Spinal cord (tissue), 10 donors: ENCODE data around the gene CACNA2D1. TPM values are rescaled to one million over a fixed set of nuclear protein-coding genes. Genes with fewer than 3 reads are reported as not detected.

Experiments
- DNase-seq, 6 donors: peaks; one replicate each; pipeline versions ENCODE4 v3.0.0 to v3.0.0-alpha.2; 2013 to 2015; ENCODE audit warnings: low spot score in 6 of 6, low read depth in 4 of 6
- H3K27ac ChIP-seq: one replicate; pipeline ENCODE4 v1.5.1; 2013; ENCODE audit warnings: low read depth, low read length, control low read depth
- H3K27me3 ChIP-seq: one replicate; pipeline ENCODE4 v1.6.1; 2013; ENCODE audit warnings: low read length; ENCODE audit not compliant: control insufficient read depth, insufficient read depth
- H3K36me3 ChIP-seq: one replicate; pipeline ENCODE4 v1.6.1; 2013; ENCODE audit warnings: low read length; ENCODE audit not compliant: control insufficient read depth, insufficient read depth
- H3K4me1 ChIP-seq: one replicate; pipeline ENCODE4 v1.6.1; 2013; ENCODE audit warnings: low read length; ENCODE audit not compliant: control insufficient read depth, insufficient read depth
- H3K4me3 ChIP-seq: one replicate; pipeline ENCODE4 v1.5.1; 2013; ENCODE audit warnings: low read depth, low read length, control low read depth
- H3K9me3 ChIP-seq: one replicate; pipeline ENCODE4 v1.6.1; 2013; ENCODE audit warnings: low read length; ENCODE audit not compliant: control insufficient read depth, insufficient read depth
- WGBS: methylation state at CpG from one replicate; pipeline ENCODE4 v1.1.5; 2013; ENCODE audit warnings: missing lambda C conversion rate; ENCODE audit not compliant: insufficient coverage; 5-methylcytosine and 5-hydroxymethylcytosine counted together
- polyA plus RNA-seq, 2 donors: library from polyadenylated mRNA; unstranded; fragments of 120-200 nt; gene quantifications; one replicate each; pipeline ENCODE4 v1.2.1, GENCODE V29; 2013; ENCODE audit not compliant: insufficient read length in 2 of 2
- total RNA-seq, 2 donors: library from RNA; depleted of rRNA in 1 of 2; stranded (reverse); fragments of 120-200 nt in 1 of 2; fragments of >200 nt in 1 of 2; gene quantifications; one replicate each; pipeline versions ENCODE4 v1.2.3 to v1.2.4, GENCODE V29; 2013 to 2014
- donor health status: healthy.

The CACNA2D1 gene
- total and polyA plus RNA-seq, 4 donors: 28.1 to 108 (median 42.0) TPM

- H3K4me1 ChIP-seq: no peaks in the 10 kb centered on the region
- H3K4me3 ChIP-seq: no peak overlapping the region
- 0% methylated on average over 1 of the region's 2 CpGs for WGBS
- H3K27me3 ChIP-seq: no peaks in the 10 kb centered on the region
- H3K27ac ChIP-seq: no peak overlapping the region
- no peaks in the 10 kb centered on the region for H3K9me3 ChIP-seq
- no peaks in the 10 kb centered on the region for H3K36me3 ChIP-seq
- DNase-seq: no peak
These were observed 82.8 kb downstream of the CACNA2D1 start for GRCh38 chr7:82360591-82361368.

GRCh38 chr7:82359426-82359825 lies 84.2 kb downstream of the CACNA2D1 start:
- Histone ChIP-seq H3K36me3 (no peaks in the 10 kb centered on the region), H3K4me3 (no peak overlapping the region)
- 82% methylated on average over 3 of the region's 3 CpGs for WGBS

DNA sequence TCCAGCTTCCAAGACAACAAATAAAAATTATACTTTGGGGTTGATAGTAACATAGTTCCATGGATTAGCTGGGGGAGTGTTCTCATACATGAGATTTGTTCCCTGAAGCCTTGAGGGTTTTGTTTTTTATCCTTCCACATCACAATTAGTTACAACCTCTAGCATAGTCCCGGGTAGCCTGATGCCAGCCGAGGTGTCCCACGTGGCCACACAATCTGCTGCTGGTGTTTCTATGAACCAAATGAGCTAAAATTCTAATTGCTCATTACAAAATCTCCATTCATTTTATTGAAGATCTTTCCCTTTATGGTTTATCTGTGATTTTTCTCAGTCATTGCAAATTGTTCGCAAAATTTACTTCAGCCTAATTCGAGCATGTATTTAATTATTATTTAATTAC lies 84.7 kb downstream of the CACNA2D1 start:
- Histone ChIP-seq H3K27me3 (no peaks in the 10 kb centered on the region), H3K4me3 (no peak overlapping the region), H3K36me3 (no peaks in the 10 kb centered on the region), H3K27ac (no peak overlapping the region), H3K9me3 (no peaks in the 10 kb centered on the region), H3K4me1 (no peaks in the 10 kb centered on the region)
- peak in 1 of 6 donors; percentile 43 for DNase-seq
- WGBS: no CpG with 5 or more reads among the region's 5 CpGs

More at GRCh38 chr7:82359426-82359825, 84.2 kb downstream of the CACNA2D1 start:
- no peak for DNase-seq
- Histone ChIP-seq H3K27ac (no peak overlapping the region), H3K27me3 (no peaks in the 10 kb centered on the region), H3K4me1 (no peaks in the 10 kb centered on the region), H3K9me3 (no peaks in the 10 kb centered on the region)

GRCh38 chr7:82358009-82358578 lies 85.5 kb downstream of the CACNA2D1 start:
- DNase-seq: no peak
- Histone ChIP-seq H3K4me3 (no peak overlapping the region), H3K27me3 (no peaks in the 10 kb centered on the region), H3K27ac (no peak overlapping the region), H3K9me3 (no peaks in the 10 kb centered on the region), H3K4me1 (no peaks in the 10 kb centered on the region), H3K36me3 (no peaks in the 10 kb centered on the region)
- no CpG with 5 or more reads among the region's 2 CpGs for WGBS

DNA sequence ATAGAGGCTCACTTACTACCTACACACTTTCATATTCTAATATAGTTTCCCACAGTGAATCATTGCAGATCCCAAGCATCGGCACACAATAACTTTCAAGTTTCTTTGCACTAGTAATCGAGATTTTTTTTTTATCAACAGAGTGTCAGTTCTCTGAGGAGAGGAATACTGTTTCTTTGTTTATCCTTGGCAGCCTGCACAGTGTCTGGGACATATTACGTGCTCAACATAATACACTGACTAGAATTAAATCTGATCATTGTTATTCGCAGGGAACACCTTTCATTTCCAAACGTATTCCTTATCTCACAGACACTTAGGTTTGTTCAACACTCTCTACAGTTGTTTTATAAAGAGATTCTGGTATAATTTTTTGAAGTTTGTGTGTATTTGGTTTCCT lies 95.3 kb downstream of the CACNA2D1 start:
- no peak overlapping the region for H3K27ac ChIP-seq
- no peaks in the 10 kb centered on the region for H3K4me1 ChIP-seq
- H3K9me3 ChIP-seq: no peaks in the 10 kb centered on the region
- WGBS: no CpG with 5 or more reads among the region's 5 CpGs
- H3K4me3 ChIP-seq: no peak overlapping the region
- DNase-seq: no peak
- H3K27me3 ChIP-seq: no peaks in the 10 kb centered on the region
- no peaks in the 10 kb centered on the region for H3K36me3 ChIP-seq

GRCh38 chr7:82347808-82348207 lies 95.8 kb downstream of the CACNA2D1 start:
- H3K4me3 ChIP-seq: no peak overlapping the region
- DNase-seq: no peak

GRCh38 chr7:82345886-82346285 lies 97.7 kb downstream of the CACNA2D1 start:
- Histone ChIP-seq H3K4me1 (no peaks in the 10 kb centered on the region), H3K27ac (no peak overlapping the region), H3K27me3 (no peaks in the 10 kb centered on the region), H3K36me3 (no peaks in the 10 kb centered on the region), H3K4me3 (no peak overlapping the region), H3K9me3 (no peaks in the 10 kb centered on the region)
- no peak for DNase-seq

More at GRCh38 chr7:82347808-82348207, 95.8 kb downstream of the CACNA2D1 start:
- WGBS: no CpG with 5 or more reads among the region's 1 CpG
- H3K27ac ChIP-seq: no peak overlapping the region
- H3K36me3 ChIP-seq: no peaks in the 10 kb centered on the region
- no peaks in the 10 kb centered on the region for H3K9me3 ChIP-seq
- no peaks in the 10 kb centered on the region for H3K4me1 ChIP-seq
- H3K27me3 ChIP-seq: no peaks in the 10 kb centered on the region

DNA sequence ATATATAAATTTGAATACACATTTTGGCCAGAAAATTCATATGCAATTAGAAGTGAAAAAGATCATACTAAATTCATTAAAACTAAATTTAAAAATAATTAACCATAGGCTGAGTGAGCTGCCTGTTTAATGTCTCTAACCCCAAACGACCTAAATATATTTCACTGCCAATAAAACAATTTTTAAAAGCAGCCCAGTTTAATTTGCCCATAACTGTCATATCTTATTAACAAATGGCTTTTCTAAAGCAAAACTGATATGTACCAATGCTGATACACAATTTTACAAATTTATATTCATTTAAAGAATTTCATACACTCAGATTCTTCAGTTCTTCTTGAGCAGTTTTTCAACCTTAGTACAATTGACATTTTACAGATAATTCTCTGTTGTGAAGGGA lies 99.9 kb downstream of the CACNA2D1 start:
- H3K27me3 ChIP-seq: no peaks in the 10 kb centered on the region
- H3K4me3 ChIP-seq: no peak overlapping the region
- no peaks in the 10 kb centered on the region for H3K4me1 ChIP-seq
- no peak for DNase-seq
- no peaks in the 10 kb centered on the region for H3K9me3 ChIP-seq
- no peak overlapping the region for H3K27ac ChIP-seq
- H3K36me3 ChIP-seq: no peaks in the 10 kb centered on the region
- WGBS: 57% methylated on average over 1 of the region's 1 CpG

DNA sequence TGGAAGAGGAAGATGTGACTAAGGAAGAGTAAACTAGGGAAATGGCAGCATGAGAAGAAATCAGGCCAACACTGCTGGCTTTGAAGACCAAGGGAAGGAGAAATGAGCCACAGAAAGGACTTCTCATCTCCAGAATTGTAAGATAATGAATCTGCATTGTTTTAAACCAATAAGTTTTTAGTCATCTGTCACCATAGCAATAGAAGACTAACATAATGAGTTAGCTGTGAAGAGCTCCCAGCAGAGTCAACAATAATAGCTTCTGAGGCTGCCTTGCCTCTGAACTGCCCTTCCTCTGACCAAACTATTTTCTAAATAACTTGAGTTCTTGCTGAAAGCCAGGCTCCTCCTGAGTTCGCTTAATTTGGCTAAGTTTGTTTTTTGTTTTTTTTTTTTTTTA lies 103.6 kb downstream of the CACNA2D1 start:
- Histone ChIP-seq H3K27ac (no peak overlapping the region), H3K4me1 (no peaks in the 10 kb centered on the region), H3K4me3 (no peak overlapping the region), H3K9me3 (no peaks in the 10 kb centered on the region), H3K27me3 (no peaks in the 10 kb centered on the region), H3K36me3 (no peaks in the 10 kb centered on the region)
- no CpG with 5 or more reads among the region's 1 CpG for WGBS
- DNase-seq: no peak

GRCh38 chr7:82335927-82336326 lies 107.7 kb downstream of the CACNA2D1 start:
- Histone ChIP-seq H3K4me1 (no peaks in the 10 kb centered on the region), H3K27ac (no peak overlapping the region)
- no CpG with 5 or more reads among the region's 1 CpG for WGBS

More at GRCh38 chr7:82335927-82336326, 107.7 kb downstream of the CACNA2D1 start:
- H3K36me3 ChIP-seq: no peaks in the 10 kb centered on the region
- H3K4me3 ChIP-seq: no peak overlapping the region
- H3K27me3 ChIP-seq: no peaks in the 10 kb centered on the region
- DNase-seq: peak in 2 of 6 donors; percentile 82 to 85
- H3K9me3 ChIP-seq: no peaks in the 10 kb centered on the region
